OCI-M2 (cell line): ENCODE results near the gene PTPRN2.

Experiments
- DNase-seq: peaks from one replicate; lab custom pipeline; 2025; ENCODE audit not compliant: unreplicated experiment; lab: John Stamatoyannopoulos, UW

PTPRN2 gene

GRCh38 chr7:157719705-157720655 is 867.6 kb downstream of the PTPRN2 start:
- DNase-seq = no peak

- no peak for DNase-seq
Observed at GRCh38 chr7:157719008-157719682, 868.5 kb downstream of the PTPRN2 start.

GRCh38 chr7:157718303-157719007 is 869.2 kb downstream of the PTPRN2 start:
- DNase-seq = no peak

GRCh38 chr7:157717211-157718174 is 870.1 kb downstream of the PTPRN2 start:
- no peak for DNase-seq

GRCh38 chr7:157715938-157716280 is 871.7 kb downstream of the PTPRN2 start:
- no peak for DNase-seq

GRCh38 chr7:157715071-157715937 is 872.3 kb downstream of the PTPRN2 start:
- DNase-seq = no peak

GRCh38 chr7:157714166-157715070 is 873.2 kb downstream of the PTPRN2 start:
- no peak for DNase-seq

GRCh38 chr7:157713591-157713990 is 874.0 kb downstream of the PTPRN2 start:
- no peak for DNase-seq

GRCh38 chr7:157712666-157713235 is 874.9 kb downstream of the PTPRN2 start:
- no peak for DNase-seq

GRCh38 chr7:157711353-157711888 is 876.2 kb downstream of the PTPRN2 start:
- DNase-seq = no peak

GRCh38 chr7:157710396-157710795 is 877.2 kb downstream of the PTPRN2 start:
- no peak for DNase-seq

GRCh38 chr7:157709531-157710251 is 877.9 kb downstream of the PTPRN2 start:
- DNase-seq = no peak

GRCh38 chr7:157708919-157709295 is 878.7 kb downstream of the PTPRN2 start:
- no peak for DNase-seq

GRCh38 chr7:157707983-157708918 is 879.4 kb downstream of the PTPRN2 start:
- no peak for DNase-seq

- no peak for DNase-seq
Observed at GRCh38 chr7:157704365-157704764, 883.3 kb downstream of the PTPRN2 start.

- no peak for DNase-seq
Observed at GRCh38 chr7:157703534-157704195, 884.0 kb downstream of the PTPRN2 start.
